H1 (cell line): ENCODE results near the gene SLC6A19. TPM values are rescaled to one million over a fixed set of nuclear protein-coding genes. Genes with fewer than 3 reads are reported as not detected.

Experiments used
- BACH1 ChIP-seq: IDR thresholded peaks from 2 replicates; pipeline ENCODE4 v1.6.1; 2012; ENCODE audit warnings: low read length, improper control_type of control experiment
- CEBPB ChIP-seq: IDR thresholded peaks from 2 replicates; pipeline ENCODE4 v1.6.1; 2012; ENCODE audit warnings: low read depth, low read length
- CHD2 ChIP-seq: IDR thresholded peaks from 2 replicates; pipeline ENCODE4 v1.6.1; 2012; ENCODE audit warnings: low read length, improper control_type of control experiment
- EZH2 ChIP-seq: fragments of 200-600 bp; sonication (generic); IDR thresholded peaks from 2 replicates; pipeline ENCODE4 v1.7.1; 2012; ENCODE audit warnings: low read depth, mild to moderate bottlenecking, moderate library complexity, low read length, inconsistent platforms; ENCODE audit not compliant: severe bottlenecking
- KDM4A ChIP-seq: IDR thresholded peaks from one replicate; pipeline ENCODE4 v1.7.1; 2012; ENCODE audit warnings: low read depth, mild to moderate bottlenecking, moderate library complexity, low read length, inconsistent platforms; ENCODE audit not compliant: severe bottlenecking
- NANOG ChIP-seq: IDR thresholded peaks from 2 replicates; pipeline ENCODE4 v1.6.1; 2011; ENCODE audit warnings: low read length, low read depth, mild to moderate bottlenecking, inconsistent platforms; ENCODE audit not compliant: insufficient read depth, poor library complexity, severe bottlenecking
- polyA plus RNA-seq, 7 experiments: library from polyadenylated mRNA; depleted of rRNA in 3 of 7; stranded (reverse) in 5 of 7; unstranded in 2 of 7; fragments of >200 nt in 5 of 7; fragments of 200-250 nt in 2 of 7; gene quantifications; 1 replicate in 5 of 7; 2 replicates in 1 of 7; 4 replicates in 1 of 7; pipeline versions ENCODE4 v1.2.1 to v1.2.3, GENCODE V29; 2011 to 2013; ENCODE audit warnings: missing spikeins in 2 of 7, mixed read lengths in 2 of 7
- total RNA-seq: library from RNA; stranded (reverse); fragmentation: NEBNext Ultra II Directional; extraction: Animal tissue kit (Norgen Biotek cat#: 25700); gene quantifications from 2 replicates; pipeline ENCODE4 v1.2.1, GENCODE V29; 2021

Gene SLC6A19
- total and polyA plus RNA-seq, 2 of the 8 experiments (the other 6 are each of a cell fraction or from before 2014, with no cell fraction given): 0.02 TPM; not detected in 1

- TF ChIP-seq CHD2: no peak
- TF ChIP-seq EZH2: no peak
- TF ChIP-seq KDM4A: no peak
- no peak for TF ChIP-seq CEBPB
- no peak for TF ChIP-seq NANOG
- no peak for TF ChIP-seq BACH1
Observed at GRCh38 chr5:1256776-1257175, 55.4 kb downstream of the SLC6A19 start (continued).
